GM12878 (cell line): ENCODE data around the gene CCL22.

Experiments
- CEBPB ChIP-seq, 2 experiments: fragments of 150-350 bp in 1 of 2; IDR thresholded peaks; 2 replicates each; pipeline ENCODE4 v1.6.1; 2012 to 2014; ENCODE audit warnings: low read depth in 2 of 2, low read length in 2 of 2, borderline replicate concordance in 1 of 2, inconsistent platforms in 1 of 2
- CHD4 ChIP-seq: fragments of 200-600 bp; sonication (generic); IDR thresholded peaks from 2 replicates; pipeline ENCODE4 v1.6.1; 2016; ENCODE audit warnings: mild to moderate bottlenecking
- CREB1 ChIP-seq: IDR thresholded peaks from 2 replicates; pipeline ENCODE4 v1.6.1; 2012; ENCODE audit warnings: low read depth, mild to moderate bottlenecking, inconsistent platforms
- CTCF ChIP-seq, 3 experiments: IDR thresholded peaks in 2 of 3; conservative IDR thresholded peaks in 1 of 3; 2 replicates each; pipeline ENCODE4 v1.5.1; 2011; ENCODE audit warnings: low read depth in 3 of 3, low read length in 3 of 3, mild to moderate bottlenecking in 3 of 3, control low read depth in 2 of 3, moderate library complexity in 2 of 3, inconsistent platforms in 1 of 3, mixed read lengths in 1 of 3; ENCODE audit not compliant: control insufficient read depth in 2 of 3, insufficient read depth in 1 of 3; ENCODE audit errors: extremely low read depth in 1 of 3
- KAT2A ChIP-seq: conservative IDR thresholded peaks from 2 replicates; pipeline ENCODE4 v1.6.1; 2011; ENCODE audit warnings: low read depth, low read length; ENCODE audit not compliant: control insufficient read depth
- KDM1A ChIP-seq: fragments of 200-600 bp; sonication (generic); IDR thresholded peaks from 2 replicates; pipeline ENCODE4 v1.6.1; 2016; ENCODE audit warnings: borderline replicate concordance
- MAX ChIP-seq: IDR thresholded peaks from 2 replicates; pipeline ENCODE4 v1.6.1; 2012; ENCODE audit warnings: low read depth, low read length, improper control_type of control experiment
- MXI1 ChIP-seq: fragments of 150-350 bp; IDR thresholded peaks from 2 replicates; pipeline ENCODE4 v1.6.1; 2011; ENCODE audit warnings: low read depth, mild to moderate bottlenecking, inconsistent platforms, low read length, improper control_type of control experiment
- POLR2A ChIP-seq: IDR thresholded peaks from 2 replicates; pipeline ENCODE4 v1.6.1; 2011; ENCODE audit warnings: low read depth, mild to moderate bottlenecking, low read length
- RAD21 ChIP-seq: IDR thresholded peaks from 2 replicates; pipeline ENCODE4 v1.6.1; 2011; ENCODE audit warnings: mild to moderate bottlenecking, low read depth, low read length, moderate library complexity; ENCODE audit not compliant: insufficient read depth
- RFX5 ChIP-seq: IDR thresholded peaks from 2 replicates; pipeline ENCODE4 v1.6.1; 2011; ENCODE audit warnings: low read depth, low read length, improper control_type of control experiment
- SMC3 ChIP-seq: IDR thresholded peaks from 2 replicates; pipeline ENCODE4 v1.6.1; 2011; ENCODE audit warnings: low read length, improper control_type of control experiment, borderline replicate concordance
- ZNF384 ChIP-seq: IDR thresholded peaks from 2 replicates; pipeline ENCODE4 v1.6.1; 2012; ENCODE audit warnings: low read depth, mild to moderate bottlenecking, low read length, improper control_type of control experiment, borderline replicate concordance

GRCh38 chr16:57352636-57353047 is 5.9 kb upstream of the CCL22 start:
- TF ChIP-seq MXI1 (no peak), KAT2A (no peak), RAD21 (no peak), SMC3 (no peak), MAX (no peak), CHD4 (no peak), CREB1 (no peak), CTCF (IDR thresholded peaks at IDR 0.05 in 2 of 3, conservative IDR thresholded peaks at IDR 0.05 in 1 of 3; ENCODE audit: control insufficient read depth in 2 of 3, extremely low read depth in 1 of 3, insufficient read depth in 1 of 3, low read depth in 3 of 3, low read length in 3 of 3) (no peak), POLR2A (no peak), CEBPB (IDR thresholded peaks at IDR 0.05; ENCODE audit: borderline replicate concordance in 1 of 2, low read depth in 2 of 2, low read length in 2 of 2) (no peak), KDM1A (no peak), RFX5 (no peak), ZNF384 (no peak)
